ENCODE results near the gene JPH2.
A peak's percentile ranks its signal among the peaks of the same experiment; 100 is the strongest.

JPH2 gene

GRCh38 chr20:44084439-44084838 lies 102.5 kb downstream of the JPH2 start:
- H2AFZ ChIP-seq (ENCODE audit: low read depth): no peak overlapping the region
- H3K36me3 ChIP-seq (ENCODE audit: insufficient read depth): no peaks in the 10 kb centered on the region
- no peak overlapping the region for H3K9ac ChIP-seq
- TF ChIP-seq, protein P1, sequence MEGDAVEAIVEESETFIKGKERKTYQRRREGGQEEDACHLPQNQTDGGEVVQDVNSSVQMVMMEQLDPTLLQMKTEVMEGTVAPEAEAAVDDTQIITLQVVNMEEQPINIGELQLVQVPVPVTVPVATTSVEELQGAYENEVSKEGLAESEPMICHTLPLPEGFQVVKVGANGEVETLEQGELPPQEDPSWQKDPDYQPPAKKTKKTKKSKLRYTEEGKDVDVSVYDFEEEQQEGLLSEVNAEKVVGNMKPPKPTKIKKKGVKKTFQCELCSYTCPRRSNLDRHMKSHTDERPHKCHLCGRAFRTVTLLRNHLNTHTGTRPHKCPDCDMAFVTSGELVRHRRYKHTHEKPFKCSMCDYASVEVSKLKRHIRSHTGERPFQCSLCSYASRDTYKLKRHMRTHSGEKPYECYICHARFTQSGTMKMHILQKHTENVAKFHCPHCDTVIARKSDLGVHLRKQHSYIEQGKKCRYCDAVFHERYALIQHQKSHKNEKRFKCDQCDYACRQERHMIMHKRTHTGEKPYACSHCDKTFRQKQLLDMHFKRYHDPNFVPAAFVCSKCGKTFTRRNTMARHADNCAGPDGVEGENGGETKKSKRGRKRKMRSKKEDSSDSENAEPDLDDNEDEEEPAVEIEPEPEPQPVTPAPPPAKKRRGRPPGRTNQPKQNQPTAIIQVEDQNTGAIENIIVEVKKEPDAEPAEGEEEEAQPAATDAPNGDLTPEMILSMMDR (conservative IDR thresholded peaks at IDR 0.05; ENCODE audit: low read depth, low read length): no peak
- no peaks in the 10 kb centered on the region for H4K20me1 ChIP-seq (ENCODE audit: insufficient read depth)
- H3K79me2 ChIP-seq (ENCODE audit: insufficient read depth, low read depth): no peaks in the 10 kb centered on the region
- no peak overlapping the region for H3K4me3 ChIP-seq (IDR thresholded peaks at IDR 0.05; ENCODE audit: insufficient read depth, low read depth, low read length)
- peaks cover 27% of the 10 kb centered on the region for H3K4me1 ChIP-seq (ENCODE audit: low read depth, poor library complexity, severe bottlenecking)
- H3K27ac ChIP-seq: no peak overlapping the region
- H3K4me2 ChIP-seq: no peak overlapping the region
- no peaks in the 10 kb centered on the region for H3K27me3 ChIP-seq (ENCODE audit: insufficient read depth, low read depth)

DNA sequence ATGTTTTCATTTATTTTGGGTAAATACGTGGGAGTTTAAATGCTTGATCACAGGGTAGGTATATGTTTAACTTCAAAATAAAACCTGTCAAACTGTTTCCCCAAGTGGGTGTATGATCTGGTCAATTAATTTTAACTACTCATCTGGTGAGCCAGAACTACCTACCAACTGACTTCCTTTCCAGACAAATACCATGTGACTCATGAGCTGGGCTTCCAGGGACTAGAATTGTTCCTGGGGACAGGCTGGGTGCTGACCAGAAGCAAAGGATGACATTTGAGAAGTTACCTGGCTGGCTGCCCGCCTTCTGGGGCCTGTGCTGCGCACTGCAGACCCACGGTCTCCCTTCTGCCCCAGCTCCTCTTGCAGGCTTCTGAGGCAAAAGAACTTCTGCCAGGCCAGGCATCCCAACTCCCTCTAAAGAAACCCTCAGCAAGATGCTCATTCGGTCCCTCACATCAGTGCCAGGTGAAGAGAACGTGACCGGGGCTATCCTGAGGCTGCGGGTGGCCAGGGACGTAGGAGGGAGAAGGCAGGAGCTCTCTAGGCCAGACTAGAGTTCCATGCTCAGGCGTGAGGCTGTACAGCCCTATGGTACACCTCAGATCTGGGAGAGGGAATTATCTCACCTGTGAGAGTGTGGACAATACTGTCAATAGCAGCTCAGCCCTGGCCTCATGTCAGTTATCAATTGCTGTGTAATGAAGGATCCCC lies 103.6 kb downstream of the JPH2 start:
- H3K27ac ChIP-seq: no peak overlapping the region
- H4K20me1 ChIP-seq (ENCODE audit: insufficient read depth): no peaks in the 10 kb centered on the region

GRCh38 chr20:44081888-44082287 lies 105.1 kb downstream of the JPH2 start:
- Histone ChIP-seq H3K4me3 (IDR thresholded peaks at IDR 0.05; ENCODE audit: insufficient read depth, low read depth, low read length) (no peak overlapping the region), H3K27ac (no peak overlapping the region), H3K36me3 (ENCODE audit: insufficient read depth) (no peaks in the 10 kb centered on the region), H4K20me1 (ENCODE audit: insufficient read depth) (no peaks in the 10 kb centered on the region), H3K27me3 (ENCODE audit: insufficient read depth, low read depth) (no peaks in the 10 kb centered on the region), H3K4me1 (ENCODE audit: low read depth, poor library complexity, severe bottlenecking) (peaks cover 41% of the 10 kb centered on the region), H3K9ac (no peak overlapping the region), H3K79me2 (ENCODE audit: insufficient read depth, low read depth) (no peaks in the 10 kb centered on the region), H2AFZ (ENCODE audit: low read depth) (no peak overlapping the region), H3K4me2 (no peak overlapping the region)
- TF ChIP-seq, protein P1 (conservative IDR thresholded peaks at IDR 0.05; ENCODE audit: low read depth, low read length): no peak

More for the DNA sequence above, 103.6 kb downstream of the JPH2 start:
- H3K4me3 ChIP-seq (IDR thresholded peaks at IDR 0.05; ENCODE audit: insufficient read depth, low read depth, low read length): no peak overlapping the region
- H3K27me3 ChIP-seq (ENCODE audit: insufficient read depth, low read depth): no peaks in the 10 kb centered on the region
- no peaks in the 10 kb centered on the region for H3K79me2 ChIP-seq (ENCODE audit: insufficient read depth, low read depth)
- H3K9ac ChIP-seq: no peak overlapping the region
- H2AFZ ChIP-seq (ENCODE audit: low read depth): no peak overlapping the region
- H3K4me1 ChIP-seq (ENCODE audit: low read depth, poor library complexity, severe bottlenecking): peaks cover 31% of the 10 kb centered on the region
- H3K4me2 ChIP-seq: no peak overlapping the region
- TF ChIP-seq, protein P1 (conservative IDR thresholded peaks at IDR 0.05; ENCODE audit: low read depth, low read length): no peak
- no peaks in the 10 kb centered on the region for H3K36me3 ChIP-seq (ENCODE audit: insufficient read depth)

- Histone ChIP-seq H3K4me2 (peak overlapping the region; percentile 12; the same call in 1 of the 2 replicates), H3K36me3 (ENCODE audit: insufficient read depth) (no peaks in the 10 kb centered on the region), H3K27ac (no peak overlapping the region; the same call in 1 of the 2 replicates), H3K4me1 (ENCODE audit: low read depth, poor library complexity, severe bottlenecking) (peaks cover 41% of the 10 kb centered on the region), H2AFZ (ENCODE audit: low read depth) (no peak overlapping the region), H3K9ac (no peak overlapping the region), H3K79me2 (ENCODE audit: insufficient read depth, low read depth) (no peaks in the 10 kb centered on the region), H4K20me1 (ENCODE audit: insufficient read depth) (no peaks in the 10 kb centered on the region), H3K4me3 (IDR thresholded peaks at IDR 0.05; ENCODE audit: insufficient read depth, low read depth, low read length) (no peak overlapping the region), H3K27me3 (ENCODE audit: insufficient read depth, low read depth) (no peaks in the 10 kb centered on the region)
- TF ChIP-seq, protein P1 (conservative IDR thresholded peaks at IDR 0.05; ENCODE audit: low read depth, low read length): no peak
Measured at GRCh38 chr20:44081476-44081875, 105.5 kb downstream of the JPH2 start.
